Hepatocyte (in vitro differentiated cells): ENCODE measurements around the gene PDE11A. TPM values are rescaled to one million over a fixed set of nuclear protein-coding genes. Genes with fewer than 3 reads are reported as not detected.

Experiments used
- DNase-seq: peaks from one replicate; pipeline ENCODE4 v3.0.0-alpha.2; 2016; ENCODE audit warnings: low spot score
- H2AFZ ChIP-seq: fragments of 200-600 bp; sonication (generic); 2 replicates; pipeline ENCODE4 v1.6.0; 2016; ENCODE audit warnings: antibody characterized with exemption, mild to moderate bottlenecking
- H3K27ac ChIP-seq: fragments of 200-600 bp; sonication (generic); 2 replicates; pipeline ENCODE4 v1.5.1; 2016; ENCODE audit warnings: mild to moderate bottlenecking
- H3K27me3 ChIP-seq: fragments of 200-600 bp; sonication (generic); 2 replicates; pipeline ENCODE4 v1.6.1; 2016
- H3K36me3 ChIP-seq: fragments of 200-600 bp; sonication (generic); replicated peaks from 2 replicates; pipeline ENCODE4 v1.5.1; 2016; ENCODE audit warnings: low read depth; ENCODE audit not compliant: insufficient read depth
- H3K4me1 ChIP-seq: fragments of 200-600 bp; sonication (generic); 2 replicates; pipeline ENCODE4 v1.5.1; 2016; ENCODE audit warnings: mild to moderate bottlenecking, moderate library complexity; ENCODE audit not compliant: insufficient read depth
- H3K4me2 ChIP-seq: fragments of 200-600 bp; sonication (generic); 2 replicates; pipeline ENCODE4 v1.6.0; 2016
- H3K4me3 ChIP-seq: fragments of 200-600 bp; sonication (generic); 2 replicates; pipeline ENCODE4 v1.5.1; 2016; ENCODE audit warnings: mild to moderate bottlenecking
- H3K79me2 ChIP-seq: fragments of 200-600 bp; sonication (generic); 2 replicates; pipeline ENCODE4 v1.6.0; 2017; ENCODE audit warnings: mild to moderate bottlenecking
- H3K9me2 ChIP-seq: fragments of 200-600 bp; sonication (generic); replicated peaks from 2 replicates; pipeline ENCODE4 v1.6.0; 2017; ENCODE audit warnings: mild to moderate bottlenecking; ENCODE audit not compliant: insufficient read depth
- H3K9me3 ChIP-seq: fragments of 200-600 bp; sonication (generic); 2 replicates; pipeline ENCODE4 v1.5.1; 2016; ENCODE audit warnings: low read depth, mild to moderate bottlenecking
- H4K20me1 ChIP-seq: fragments of 200-600 bp; sonication (generic); 2 replicates; pipeline ENCODE4 v1.6.0; 2016; ENCODE audit warnings: mild to moderate bottlenecking; ENCODE audit not compliant: insufficient read depth, poor library complexity, severe bottlenecking
- CTCF ChIP-seq: fragments of 200-600 bp; sonication (generic); IDR thresholded peaks from 2 replicates; pipeline ENCODE4 v1.5.1; 2016; ENCODE audit warnings: antibody characterized with exemption, mild to moderate bottlenecking; ENCODE audit not compliant: poor library complexity
- EZH2 ChIP-seq: fragments of 200-600 bp; sonication (generic); IDR thresholded peaks from 2 replicates; pipeline ENCODE4 v1.6.1; 2016; ENCODE audit warnings: antibody characterized with exemption, mild to moderate bottlenecking, borderline replicate concordance
- EZH2phosphoT487 ChIP-seq: fragments of 200-600 bp; sonication (generic); IDR thresholded peaks from one replicate; pipeline ENCODE4 v1.6.1; 2018; ENCODE audit warnings: antibody characterized with exemption, mild to moderate bottlenecking, low read depth, moderate library complexity; ENCODE audit not compliant: unreplicated experiment, severe bottlenecking
- WGBS: methylation state at CpG from one replicate; pipeline ENCODE4 v1.1.6; 2016; ENCODE audit warnings: low lambda C conversion rate; ENCODE audit errors: missing lambda C conversion rate; 5-methylcytosine and 5-hydroxymethylcytosine counted together
- polyA plus RNA-seq: library from polyadenylated mRNA; unstranded; fragments of >200 nt; fragmentation: Nextera tagmentation; extraction: Ambion mirVana; gene quantifications from 2 replicates; pipeline ENCODE4 v1.2.1, GENCODE V29; 2016
- total RNA-seq: library from RNA; depleted of rRNA; stranded (reverse); fragments of >200 nt; gene quantifications from 2 replicates; pipeline ENCODE4 v1.2.3, GENCODE V29; 2014

The PDE11A gene
- total and polyA plus RNA-seq, 2 experiments from 2014 or later: 0.71 to 1.9 TPM

DNA sequence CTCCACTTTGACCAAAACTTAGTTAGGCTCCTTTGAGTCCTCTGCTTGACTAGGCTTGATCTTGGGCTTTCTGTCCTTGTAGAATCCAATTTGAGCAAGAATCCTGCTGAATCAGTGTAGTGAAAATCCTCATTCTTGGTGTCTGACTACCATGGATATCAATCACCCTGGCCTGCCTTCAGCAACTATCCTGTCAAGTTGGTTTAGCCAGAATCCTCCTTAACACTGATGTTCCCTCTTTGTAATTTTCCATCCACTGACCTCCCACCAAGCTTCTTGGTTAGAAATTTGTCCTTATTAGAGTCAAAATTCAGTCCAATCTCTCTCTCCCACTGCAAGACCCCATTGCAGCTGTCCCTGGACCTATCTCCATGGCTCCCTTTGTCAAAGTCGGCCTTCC lies 39.2 kb upstream of the PDE11A start:
- TF ChIP-seq EZH2phosphoT487 (no peak), EZH2 (no peak), CTCF (no peak)

GRCh38 chr2:178110681-178111080 lies 38.1 kb upstream of the PDE11A start:
- Histone ChIP-seq H3K27ac (no peak overlapping the region), H3K9me2 (no peaks in the 10 kb centered on the region), H4K20me1 (no peaks in the 10 kb centered on the region), H3K79me2 (peaks cover 15% of the 10 kb centered on the region), H3K36me3 (no peaks in the 10 kb centered on the region), H3K27me3 (no peaks in the 10 kb centered on the region), H3K4me1 (peaks cover 5% of the 10 kb centered on the region), H3K9me3 (no peaks in the 10 kb centered on the region), H3K4me2 (no peak overlapping the region), H2AFZ (no peak overlapping the region), H3K4me3 (no peak overlapping the region)
- TF ChIP-seq EZH2 (no peak), EZH2phosphoT487 (no peak), CTCF (no peak)
- 84% methylated on average over 4 of the region's 4 CpGs for WGBS
- DNase-seq: no peak

More for the DNA sequence above, 39.2 kb upstream of the PDE11A start:
- H2AFZ ChIP-seq: no peak overlapping the region
- H3K9me3 ChIP-seq: no peaks in the 10 kb centered on the region
- H3K27ac ChIP-seq: no peak overlapping the region
- peaks cover 5% of the 10 kb centered on the region for H3K4me1 ChIP-seq
- H3K4me3 ChIP-seq: no peak overlapping the region
- no peaks in the 10 kb centered on the region for H3K9me2 ChIP-seq
- 88% methylated on average over 1 of the region's 1 CpG for WGBS
- peaks cover 15% of the 10 kb centered on the region for H3K79me2 ChIP-seq
- DNase-seq: no peak
- no peaks in the 10 kb centered on the region for H4K20me1 ChIP-seq
- no peaks in the 10 kb centered on the region for H3K27me3 ChIP-seq
- H3K4me2 ChIP-seq: no peak overlapping the region
- H3K36me3 ChIP-seq: no peaks in the 10 kb centered on the region

DNA sequence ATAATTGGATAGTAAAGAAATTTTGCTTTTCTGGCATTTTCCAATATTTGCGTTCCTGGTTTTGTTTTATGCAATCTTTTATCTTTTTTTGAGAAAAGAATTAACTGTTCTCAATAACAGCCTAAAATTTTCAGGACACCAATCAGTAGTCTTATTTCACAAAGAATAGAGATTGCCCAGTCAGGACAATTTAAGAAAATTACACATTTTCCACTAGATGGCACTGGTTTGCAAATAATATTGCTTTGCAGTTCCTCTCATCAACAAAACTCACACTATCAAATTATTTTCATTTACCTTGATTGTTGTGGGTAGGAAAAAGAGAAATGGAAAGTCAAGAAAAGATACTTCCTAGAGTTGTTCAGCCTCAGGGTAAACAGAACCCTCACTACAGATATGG lies 37.2 kb upstream of the PDE11A start:
- no peak overlapping the region for H3K27ac ChIP-seq
- no peak overlapping the region for H2AFZ ChIP-seq
- no peak overlapping the region for H3K4me2 ChIP-seq
- 0% methylated on average over 1 of the region's 1 CpG for WGBS
- H3K9me2 ChIP-seq: no peaks in the 10 kb centered on the region
- H3K4me1 ChIP-seq: peaks cover 5% of the 10 kb centered on the region
- H4K20me1 ChIP-seq: no peaks in the 10 kb centered on the region
- H3K27me3 ChIP-seq: no peaks in the 10 kb centered on the region
- DNase-seq: peak; percentile 63
- H3K4me3 ChIP-seq: no peak overlapping the region
- no peak for TF ChIP-seq EZH2phosphoT487
- TF ChIP-seq CTCF: peak; percentile 73
- H3K36me3 ChIP-seq: no peaks in the 10 kb centered on the region
- H3K79me2 ChIP-seq: peaks cover 15% of the 10 kb centered on the region
- H3K9me3 ChIP-seq: no peaks in the 10 kb centered on the region

- Histone ChIP-seq H3K79me2 (no peaks in the 10 kb centered on the region), H3K9me3 (no peaks in the 10 kb centered on the region), H3K4me1 (no peaks in the 10 kb centered on the region), H3K4me3 (no peak overlapping the region), H3K27ac (no peak overlapping the region), H3K27me3 (no peaks in the 10 kb centered on the region), H3K36me3 (no peaks in the 10 kb centered on the region), H2AFZ (no peak overlapping the region), H3K9me2 (no peaks in the 10 kb centered on the region), H3K4me2 (no peak overlapping the region), H4K20me1 (no peaks in the 10 kb centered on the region)
- TF ChIP-seq EZH2phosphoT487 (no peak), EZH2 (no peak), CTCF (no peak)
- 95% methylated on average over 21 of the region's 21 CpGs for WGBS
- no peak for DNase-seq
Measured at GRCh38 chr2:178108176-178108575, 35.6 kb upstream of the PDE11A start.
